OCI-LY7 (cell line): ENCODE results near the gene ARL11. TPM values are rescaled to one million over a fixed set of nuclear protein-coding genes. Genes with fewer than 3 reads are reported as not detected.
A peak's percentile ranks its signal among the peaks of the same experiment; 100 is the strongest.
"Not testable (repeated sequence)": the region's sequence is repeated elsewhere in the genome, so short reads cannot be mapped to it uniquely, and the experiment has no call there.

ENCODE experiments used
- BruUV-seq: library from RNA; stranded (reverse); fragments of 400-500 nt; replicated peaks from 2 replicates; lab custom pipeline; 2021; lab: Mats Ljungman, UMichigan
- CTCF ChIA-PET: fragments of 300-600 bp; sonication (Branson Sonifier 250); formaldehyde crosslinking; loops from one replicate; lab custom pipeline; 2022; ENCODE audit warnings: antibody characterized with exemption; ENCODE audit not compliant: unreplicated experiment; lab: Charles Lee
- POLR2A ChIA-PET: fragments of 300-600 bp; sonication (Branson Sonifier 250); formaldehyde crosslinking; loops from one replicate; lab custom pipeline; 2022; ENCODE audit warnings: antibody characterized with exemption; lab: Charles Lee
- DNase-seq: peaks from one replicate; pipeline ENCODE4 v3.0.0-alpha.2; 2015; ENCODE audit warnings: low spot score
- H2AFZ ChIP-seq: fragments of 200-600 bp; sonication (generic), shearing (Covaris generic); 2 replicates; pipeline ENCODE4 v1.6.1; 2014; ENCODE audit warnings: mild to moderate bottlenecking, antibody characterized with exemption, low read length, moderate library complexity
- H3K27ac ChIP-seq: fragments of 200-600 bp; sonication (generic); 2 replicates; pipeline ENCODE4 v1.5.1; 2014; ENCODE audit warnings: mixed run types, low read depth, mild to moderate bottlenecking, moderate library complexity, low read length, inconsistent platforms; ENCODE audit not compliant: poor library complexity, severe bottlenecking
- H3K36me3 ChIP-seq: fragments of 200-600 bp; sonication (generic); 2 replicates; pipeline ENCODE4 v1.6.1; 2014; ENCODE audit warnings: mild to moderate bottlenecking, antibody characterized with exemption, low read length, moderate library complexity, mixed read lengths; ENCODE audit not compliant: insufficient read depth
- H3K4me1 ChIP-seq: fragments of 200-600 bp; sonication (generic); 2 replicates; pipeline ENCODE4 v1.5.1; 2014; ENCODE audit warnings: mild to moderate bottlenecking, low read length; ENCODE audit not compliant: insufficient read depth, poor library complexity, severe bottlenecking
- H3K4me2 ChIP-seq: fragments of 200-600 bp; sonication (generic); 2 replicates; pipeline ENCODE4 v1.6.1; 2014; ENCODE audit warnings: mild to moderate bottlenecking, low read length
- H3K4me3 ChIP-seq: fragments of 200-600 bp; sonication (generic); 2 replicates; pipeline ENCODE4 v1.5.1; 2014; ENCODE audit warnings: mild to moderate bottlenecking, low read depth, low read length; ENCODE audit not compliant: poor library complexity, severe bottlenecking
- H3K79me2 ChIP-seq: fragments of 200-600 bp; sonication (generic); 2 replicates; pipeline ENCODE4 v1.6.1; 2016; ENCODE audit warnings: low read depth, mild to moderate bottlenecking, low read length, moderate library complexity, mixed read lengths; ENCODE audit not compliant: insufficient read depth
- H3K9me2 ChIP-seq: fragments of 200-600 bp; sonication (generic); 2 replicates; pipeline ENCODE4 v1.6.1; 2016; ENCODE audit warnings: mild to moderate bottlenecking, low read length, mixed read lengths; ENCODE audit not compliant: insufficient read depth
- H3K9me3 ChIP-seq: fragments of 200-600 bp; sonication (generic); 2 replicates; pipeline ENCODE4 v1.6.1; 2014; ENCODE audit warnings: mild to moderate bottlenecking, mixed run types, low read length, mixed read lengths
- H4K20me1 ChIP-seq: fragments of 200-600 bp; sonication (generic); 2 replicates; pipeline ENCODE4 v1.6.1; 2014; ENCODE audit warnings: mild to moderate bottlenecking, antibody characterized with exemption, low read length, moderate library complexity, mixed read lengths; ENCODE audit not compliant: insufficient read depth
- EZH2phosphoT487 ChIP-seq: fragments of 200-600 bp; sonication (generic); IDR thresholded peaks from 2 replicates; pipeline ENCODE4 v1.6.1; 2018; ENCODE audit warnings: low read depth, borderline replicate concordance, mild to moderate bottlenecking, mixed run types, antibody characterized with exemption, low read length, moderate library complexity, mixed read lengths
- intact Hi-C: fragments of 100-400 bp; cut with micrococcal nuclease; formaldehyde crosslinking; loops from one replicate; pipeline ENCODE4 v1.10.0; 2022; ENCODE audit not compliant: unreplicated experiment
- total RNA-seq, 2 experiments: library from RNA; depleted of rRNA in 1 of 2; stranded (reverse); fragments of >200 nt in 1 of 2; shearing (Covaris generic) in 1 of 2; gene quantifications; 2 replicates each; pipeline ENCODE4 v1.2.3, GENCODE V29; 2014 to 2022
- TF ChIP-seq, protein P1 (sequence below): fragments of 200-600 bp; sonication (generic); conservative IDR thresholded peaks from 2 replicates; pipeline ENCODE4 v1.5.1; 2014; ENCODE audit warnings: mild to moderate bottlenecking, antibody characterized with exemption, low read length, moderate library complexity, mixed read lengths

ARL11 gene
- total RNA-seq, 2 experiments from 2014 or later: 8.3 to 20.5 TPM

GRCh38 chr13:49608651-49609331 lies 19.5 kb upstream of the ARL11 start:
- H2AFZ ChIP-seq: peak overlapping the region; percentile 94
- intact Hi-C loops: loop anchor here (5.0 to 10.0 kb wide), 4 partner anchors 236 to 634 kb away; partner anchors contain the start of genes CDADC1 and FNDC3A
- ChIA-PET CTCF (interaction anchor here (0.6 to 1.1 kb wide), 4 partner anchors 10 to 22 kb away, joined by 3 read pairs; no protein-coding TSS in a partner anchor), POLR2A (interaction anchor here (0.5 to 2.6 kb wide), 20 partner anchors 8 to 361 kb away, joined by 3 to 29 read pairs (median 4); partner anchors contain the start of genes ARL11, CDADC1, PHF11 and SETDB2)
- peak overlapping the region; percentile 71 for H3K27ac ChIP-seq
- peak; percentile 47 for DNase-seq
- H3K9me3 ChIP-seq: no peaks in the 10 kb centered on the region
- peaks cover 57% of the 10 kb centered on the region for H3K4me1 ChIP-seq
- H3K36me3 ChIP-seq: no peaks in the 10 kb centered on the region
- no peak overlapping the region for H3K4me3 ChIP-seq
- H3K9me2 ChIP-seq: no peaks in the 10 kb centered on the region
- H3K79me2 ChIP-seq: no peaks in the 10 kb centered on the region
- H4K20me1 ChIP-seq: no peaks in the 10 kb centered on the region
- TF ChIP-seq EZH2phosphoT487: no peak
- TF ChIP-seq, protein P1, sequence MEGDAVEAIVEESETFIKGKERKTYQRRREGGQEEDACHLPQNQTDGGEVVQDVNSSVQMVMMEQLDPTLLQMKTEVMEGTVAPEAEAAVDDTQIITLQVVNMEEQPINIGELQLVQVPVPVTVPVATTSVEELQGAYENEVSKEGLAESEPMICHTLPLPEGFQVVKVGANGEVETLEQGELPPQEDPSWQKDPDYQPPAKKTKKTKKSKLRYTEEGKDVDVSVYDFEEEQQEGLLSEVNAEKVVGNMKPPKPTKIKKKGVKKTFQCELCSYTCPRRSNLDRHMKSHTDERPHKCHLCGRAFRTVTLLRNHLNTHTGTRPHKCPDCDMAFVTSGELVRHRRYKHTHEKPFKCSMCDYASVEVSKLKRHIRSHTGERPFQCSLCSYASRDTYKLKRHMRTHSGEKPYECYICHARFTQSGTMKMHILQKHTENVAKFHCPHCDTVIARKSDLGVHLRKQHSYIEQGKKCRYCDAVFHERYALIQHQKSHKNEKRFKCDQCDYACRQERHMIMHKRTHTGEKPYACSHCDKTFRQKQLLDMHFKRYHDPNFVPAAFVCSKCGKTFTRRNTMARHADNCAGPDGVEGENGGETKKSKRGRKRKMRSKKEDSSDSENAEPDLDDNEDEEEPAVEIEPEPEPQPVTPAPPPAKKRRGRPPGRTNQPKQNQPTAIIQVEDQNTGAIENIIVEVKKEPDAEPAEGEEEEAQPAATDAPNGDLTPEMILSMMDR: no peak
- no TSS peak for BruUV-seq
- peak overlapping the region; percentile 59 for H3K4me2 ChIP-seq

- TF ChIP-seq, protein P1: no peak
- no peak for TF ChIP-seq EZH2phosphoT487
- H3K4me1 ChIP-seq: peaks cover 43% of the 10 kb centered on the region
- no peak overlapping the region for H3K4me3 ChIP-seq
- H3K27ac ChIP-seq: no peak overlapping the region
- H2AFZ ChIP-seq: no peak overlapping the region
- DNase-seq: peak; percentile 52
- no peaks in the 10 kb centered on the region for H3K9me3 ChIP-seq
- intact Hi-C loops: no loop called here
- H3K9me2 ChIP-seq: no peaks in the 10 kb centered on the region
- H3K4me2 ChIP-seq: 0 out of 2 replicates have a peak overlapping the region, but pooled peaks have one; percentile 7
- no peaks in the 10 kb centered on the region for H4K20me1 ChIP-seq
- no peaks in the 10 kb centered on the region for H3K79me2 ChIP-seq
- BruUV-seq: no TSS peak
- POLR2A ChIA-PET: no interaction called here
- CTCF ChIA-PET: no interaction called here
- H3K36me3 ChIP-seq: no peaks in the 10 kb centered on the region
Measured at GRCh38 chr13:49610176-49610575, 18.1 kb upstream of the ARL11 start.

- H3K4me3 ChIP-seq, H3K4me2 ChIP-seq, H3K9me3 ChIP-seq, H4K20me1 ChIP-seq, DNase-seq, H2AFZ ChIP-seq, H3K27ac ChIP-seq, CTCF ChIA-PET, intact Hi-C loops, BruUV-seq, H3K36me3 ChIP-seq, H3K79me2 ChIP-seq, H3K9me2 ChIP-seq: not testable (repeated sequence)
- POLR2A ChIA-PET: interaction anchor here (0.7 to 1.3 kb wide), 3 partner anchors 13 to 179 kb away, joined by 3 to 5 read pairs (median 3); partner anchors contain the start of genes CAB39L and SETDB2
- peaks cover 38% of the 10 kb centered on the region for H3K4me1 ChIP-seq
Measured at GRCh38 chr13:49612042-49612441, 16.3 kb upstream of the ARL11 start.
